C4-2B (cell line): ENCODE measurements around the gene SLC44A1.

Source experiments
- H3K27ac ChIP-seq: fragments of 450-650 bp; 2 replicates; pipeline ENCODE4 v1.5.1; 2017
- CTCF ChIP-seq: fragments of 450-650 bp; conservative IDR thresholded peaks from 2 replicates; pipeline ENCODE4 v1.5.1; 2017; ENCODE audit warnings: mild to moderate bottlenecking
- ZFX ChIP-seq: fragments of 450-650 bp; IDR thresholded peaks from 2 replicates; pipeline ENCODE4 v1.6.1; 2017

The SLC44A1 gene

GRCh38 chr9:105390871-105391270 lies 146.4 kb downstream of the SLC44A1 start:
- TF ChIP-seq ZFX (no peak), CTCF (no peak)
- H3K27ac ChIP-seq = no peak overlapping the region

GRCh38 chr9:105391288-105391687 lies 146.8 kb downstream of the SLC44A1 start:
- no peak overlapping the region for H3K27ac ChIP-seq
- TF ChIP-seq ZFX (no peak), CTCF (no peak)

GRCh38 chr9:105392531-105392930 lies 148.1 kb downstream of the SLC44A1 start:
- H3K27ac ChIP-seq = no peak overlapping the region
- no peak for TF ChIP-seq ZFX
- no peak for TF ChIP-seq CTCF

GRCh38 chr9:105393576-105394344 lies 149.3 kb downstream of the SLC44A1 start:
- TF ChIP-seq CTCF (no peak), ZFX (no peak)
- no peak overlapping the region for H3K27ac ChIP-seq

GRCh38 chr9:105396441-105396840 lies 152.0 kb downstream of the SLC44A1 start:
- no peak for TF ChIP-seq ZFX
- H3K27ac ChIP-seq = no peak overlapping the region

- TF ChIP-seq CTCF = no peak
- no peak for TF ChIP-seq ZFX
- H3K27ac ChIP-seq = no peak overlapping the region
These were observed 152.4 kb downstream of the SLC44A1 start for GRCh38 chr9:105396901-105397300.

GRCh38 chr9:105399117-105399516 lies 154.7 kb downstream of the SLC44A1 start:
- TF ChIP-seq CTCF (no peak), ZFX (no peak)
- no peak overlapping the region for H3K27ac ChIP-seq

- no peak for TF ChIP-seq CTCF
- TF ChIP-seq ZFX = no peak
- no peak overlapping the region for H3K27ac ChIP-seq
These were observed 157.2 kb downstream of the SLC44A1 start for GRCh38 chr9:105401651-105402050.
